ENCODE data around the gene ANKRD10.
A peak's percentile ranks its signal among the peaks of the same experiment; 100 is the strongest.

The ANKRD10 gene

GRCh38 chr13:110914331-110915056 lies 375 bp downstream of the ANKRD10 start:
- DNase-seq (ENCODE audit: low spot score) = peak; percentile 58

DNA sequence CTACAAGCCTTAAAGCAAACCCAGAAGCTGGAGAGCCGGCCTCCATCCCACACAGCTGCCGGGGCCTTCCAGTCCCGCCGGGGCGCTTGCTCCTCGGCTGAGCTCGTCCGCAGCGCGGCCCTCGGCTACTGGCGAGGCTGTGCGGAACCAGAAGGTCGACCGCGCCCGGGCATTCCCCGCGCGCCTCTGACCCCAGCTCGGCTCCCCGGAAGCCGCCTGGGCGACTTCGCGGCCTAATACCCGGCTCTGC lies 863 bp downstream of the ANKRD10 start:
- DNase-seq (ENCODE audit: low spot score) = peak; percentile 31

DNA sequence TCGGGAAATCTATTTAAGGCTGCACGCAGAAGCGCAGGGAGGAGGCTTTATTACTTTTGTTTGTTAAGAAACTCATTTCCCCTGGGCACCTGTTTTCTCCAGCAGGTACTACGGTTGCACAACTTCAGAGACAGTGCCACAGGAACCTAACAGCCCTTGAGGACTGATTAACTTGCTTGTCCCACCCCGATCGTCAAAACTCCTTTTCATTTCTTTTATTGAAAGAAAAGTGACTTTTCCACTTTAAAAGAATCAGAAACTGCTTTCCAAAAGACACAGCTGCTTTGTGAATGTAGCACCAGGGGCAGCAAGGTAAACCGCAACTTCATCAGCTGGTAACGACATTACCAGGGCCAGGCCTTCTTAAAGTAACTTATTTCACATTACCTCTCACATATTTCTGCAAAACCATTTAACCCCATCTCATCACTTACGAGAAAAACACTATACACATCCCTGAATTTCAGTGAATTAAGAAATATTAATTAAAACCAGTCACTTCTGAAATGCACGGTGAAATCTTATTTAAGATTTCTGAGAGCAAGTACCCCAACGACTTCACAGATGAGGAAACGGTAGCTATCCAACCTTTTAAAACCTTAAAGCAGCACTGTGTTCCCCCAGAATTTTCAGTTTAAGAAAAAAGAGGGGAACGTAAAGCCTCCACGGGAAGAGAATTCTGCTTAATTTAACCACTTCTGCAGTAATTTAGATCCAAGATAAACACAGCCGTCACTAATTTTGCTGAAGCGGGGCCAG lies 1.4 kb downstream of the ANKRD10 start:
- DNase-seq (ENCODE audit: low spot score) = no peak

- DNase-seq (ENCODE audit: low spot score) = no peak
These were observed 2.2 kb downstream of the ANKRD10 start for GRCh38 chr13:110912651-110913051.

- DNase-seq (ENCODE audit: low spot score) = no peak
These were observed 3.0 kb downstream of the ANKRD10 start for GRCh38 chr13:110911880-110912279.

- DNase-seq (ENCODE audit: low spot score) = no peak
These were observed 4.6 kb downstream of the ANKRD10 start for GRCh38 chr13:110910013-110910890.

- DNase-seq (ENCODE audit: low spot score) = peak; percentile 48
These were observed 6.6 kb downstream of the ANKRD10 start for GRCh38 chr13:110907951-110908898.

DNA sequence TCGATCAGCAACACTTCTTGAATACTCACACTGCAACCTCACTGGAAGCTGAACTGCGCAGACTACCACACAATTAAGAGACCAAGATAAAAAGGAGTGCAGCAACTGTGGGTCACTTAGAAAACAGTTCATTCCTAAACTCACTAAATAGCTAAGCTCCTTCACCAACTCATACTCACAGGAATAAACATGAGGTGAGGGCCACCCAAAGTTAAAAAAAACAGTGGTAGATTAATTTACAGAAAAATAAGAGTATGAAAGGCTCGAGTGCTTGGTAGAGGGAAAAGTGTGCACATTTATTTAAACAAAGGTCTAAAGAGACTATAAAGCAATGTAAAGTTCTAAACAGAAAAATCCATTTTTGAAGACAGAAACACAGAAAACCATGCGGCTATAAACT lies 7.6 kb downstream of the ANKRD10 start:
- no peak for DNase-seq (ENCODE audit: low spot score)

DNA sequence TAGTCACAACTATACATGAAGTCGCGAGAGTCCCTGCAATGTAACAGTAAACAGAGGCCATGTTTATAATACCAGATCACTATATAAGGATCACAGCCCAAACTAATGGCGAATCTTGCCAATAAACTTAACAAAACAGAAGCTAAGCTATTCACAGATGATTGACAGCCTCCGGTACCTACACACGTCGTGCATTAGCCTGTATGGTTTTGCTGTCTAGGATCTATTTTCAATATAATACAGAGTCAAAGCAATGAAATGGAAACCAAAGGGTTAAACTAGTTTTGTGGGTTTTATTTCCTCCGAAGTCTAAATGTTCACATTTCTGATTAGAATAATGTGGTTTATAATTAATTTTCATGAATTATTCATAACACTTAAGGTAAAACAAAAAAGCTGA lies 10.1 kb downstream of the ANKRD10 start:
- no peak for DNase-seq (ENCODE audit: low spot score)

GRCh38 chr13:110902370-110902769 lies 12.5 kb downstream of the ANKRD10 start:
- no peak for DNase-seq (ENCODE audit: low spot score)

DNA sequence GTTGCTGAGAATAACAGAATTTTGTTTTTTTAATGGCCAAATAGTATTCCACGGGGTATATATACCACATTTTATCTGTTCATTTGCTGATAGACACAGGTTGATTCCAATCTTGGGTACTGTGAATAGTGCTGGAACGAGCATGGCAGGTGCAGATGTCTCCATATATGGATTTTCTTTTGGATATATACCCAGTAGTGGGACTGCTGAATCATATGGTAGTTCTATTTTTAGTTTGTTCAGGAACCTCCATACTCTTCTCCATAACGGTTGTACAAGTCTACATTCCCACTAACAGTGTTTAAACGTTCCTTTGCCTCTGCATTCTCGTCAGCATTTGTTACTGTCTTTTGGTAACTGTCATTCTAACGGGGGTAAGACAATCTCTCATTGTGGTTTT lies 17.3 kb downstream of the ANKRD10 start:
- DNase-seq (ENCODE audit: low spot score) = no peak

DNA sequence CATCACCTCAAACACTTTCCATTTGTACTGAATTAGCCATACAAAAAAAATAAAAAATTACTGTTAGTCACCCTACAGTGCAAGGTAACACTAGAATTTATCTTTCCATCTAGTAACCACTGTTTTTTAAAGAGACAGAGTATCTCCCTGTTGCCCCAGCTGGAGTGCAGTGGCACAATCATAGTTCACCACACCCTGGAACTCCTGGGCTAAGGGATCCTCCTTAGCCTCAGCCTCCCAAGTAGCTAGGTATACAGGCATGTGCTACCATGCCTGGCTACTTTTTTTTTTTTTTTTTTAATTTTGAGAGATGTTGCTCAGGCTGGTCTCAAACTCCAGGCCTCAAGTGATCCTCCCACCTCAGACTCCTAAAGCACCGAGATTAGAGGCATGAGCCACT lies 17.9 kb downstream of the ANKRD10 start:
- no peak for DNase-seq (ENCODE audit: low spot score)

DNA sequence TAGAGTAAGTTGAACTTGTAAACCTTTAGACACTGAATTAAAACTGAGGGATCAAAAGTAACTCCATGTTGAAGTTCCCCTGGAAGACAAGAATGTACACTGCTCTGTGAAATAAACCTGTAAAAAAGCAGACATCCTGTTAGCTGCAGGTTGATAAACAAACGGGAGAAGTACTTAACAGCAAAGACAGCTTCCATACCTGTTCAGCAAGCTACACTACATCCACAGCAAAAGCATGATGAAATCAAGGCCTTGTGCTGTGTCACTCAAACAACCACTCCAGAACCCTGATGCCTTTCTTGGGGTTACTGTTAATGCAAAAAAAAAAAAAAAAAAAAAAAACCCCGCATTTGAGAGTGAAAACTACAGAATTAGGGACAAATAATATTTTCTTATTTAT lies 20.8 kb downstream of the ANKRD10 start:
- no peak for DNase-seq (ENCODE audit: low spot score)

GRCh38 chr13:110893571-110893970 lies 21.3 kb downstream of the ANKRD10 start:
- DNase-seq (ENCODE audit: low spot score) = no peak

DNA sequence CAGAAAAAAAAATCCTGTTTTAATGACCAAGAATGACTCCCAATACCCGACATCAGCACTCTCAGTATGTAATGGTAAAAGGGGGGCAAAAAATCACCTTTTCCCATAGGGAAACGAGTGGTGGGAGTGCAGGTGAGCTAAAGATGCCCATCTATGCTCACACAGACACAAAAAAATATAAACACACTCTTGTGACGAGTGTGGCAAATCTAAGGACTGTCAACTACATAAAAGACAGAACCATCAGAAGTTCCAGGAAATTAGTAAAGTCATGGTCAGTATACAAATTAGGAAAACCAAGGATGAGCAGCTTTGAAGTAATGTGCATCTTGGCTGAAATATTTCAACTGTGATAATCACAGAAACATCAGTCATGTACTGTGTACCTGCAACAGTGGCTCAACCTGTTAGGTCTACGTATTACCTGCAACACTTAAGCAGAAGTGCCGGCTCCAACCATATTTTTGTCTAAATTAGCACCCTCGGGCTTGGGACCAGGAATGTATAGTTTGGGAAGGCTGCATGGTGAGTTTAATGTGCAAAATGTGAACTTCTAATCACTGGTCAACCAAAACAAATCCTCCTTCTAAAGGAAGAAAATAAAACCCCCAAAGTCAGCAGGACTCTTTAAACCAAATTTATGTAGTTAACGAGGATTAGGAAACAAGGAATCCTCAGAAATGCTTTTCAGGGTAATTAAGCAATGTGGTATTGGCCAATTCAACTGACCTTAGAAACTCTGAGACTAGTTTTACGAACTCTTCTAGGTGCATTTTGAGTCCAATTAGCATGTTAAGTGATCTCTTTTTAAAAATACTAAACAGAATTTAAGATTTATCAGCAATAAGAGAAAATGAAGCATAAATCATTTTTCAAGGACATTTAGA lies 24.3 kb downstream of the ANKRD10 start:
- no peak for DNase-seq (ENCODE audit: low spot score)

DNA sequence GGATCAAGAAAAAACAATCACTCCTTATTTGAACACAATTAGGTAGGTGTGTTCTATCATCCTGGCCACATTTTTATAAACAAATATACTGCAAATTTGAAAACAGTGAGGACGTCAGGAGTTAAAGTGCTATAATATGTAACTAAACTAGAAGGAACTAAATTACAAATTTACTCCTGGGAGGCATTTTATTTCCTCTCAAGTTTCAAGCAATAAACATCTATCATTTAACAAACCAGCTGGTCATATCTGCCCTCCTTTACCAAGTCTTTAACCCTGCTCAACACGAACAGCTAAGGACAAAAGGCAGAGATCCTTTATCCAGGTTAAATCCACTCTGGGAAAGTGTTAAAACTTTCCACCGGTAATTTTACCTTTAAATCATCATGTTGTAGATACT lies 26.5 kb downstream of the ANKRD10 start:
- no peak for DNase-seq (ENCODE audit: low spot score)

DNA sequence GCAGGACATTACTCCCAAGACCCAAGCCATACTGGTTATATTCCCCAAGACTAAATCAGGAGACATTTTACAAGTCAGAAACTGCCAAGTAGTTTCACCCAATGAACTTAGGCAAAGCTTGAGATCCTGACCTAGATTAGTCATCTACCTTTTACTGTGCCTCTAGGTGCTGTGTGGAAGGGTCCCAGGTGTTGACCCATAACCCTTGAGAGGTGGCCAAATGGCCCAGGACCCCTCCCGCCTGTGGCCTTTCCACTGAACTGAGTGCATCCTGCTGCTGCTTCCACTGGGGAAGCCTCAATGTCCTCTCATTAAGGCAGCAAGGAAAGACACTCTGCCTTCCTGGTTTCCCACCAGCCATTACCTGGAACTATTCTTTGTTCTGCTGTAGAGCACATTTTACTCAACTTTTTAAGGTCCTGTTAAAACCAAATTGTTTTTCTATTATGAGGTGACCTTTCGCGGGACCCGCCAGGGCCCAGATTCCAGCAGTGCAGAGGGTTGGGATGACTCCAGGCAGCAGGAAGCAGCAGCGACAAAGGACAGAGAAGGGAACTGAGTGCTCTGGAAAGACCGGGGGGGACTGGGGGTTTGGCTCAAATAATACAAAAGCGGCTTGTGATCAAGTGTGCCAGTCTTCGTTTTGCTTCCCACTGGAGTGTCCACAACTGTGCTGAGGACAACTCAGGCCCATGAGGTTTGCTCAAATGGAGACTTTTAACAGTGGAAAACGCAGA lies 27.1 kb downstream of the ANKRD10 start:
- DNase-seq (ENCODE audit: low spot score) = peak; percentile 52

DNA sequence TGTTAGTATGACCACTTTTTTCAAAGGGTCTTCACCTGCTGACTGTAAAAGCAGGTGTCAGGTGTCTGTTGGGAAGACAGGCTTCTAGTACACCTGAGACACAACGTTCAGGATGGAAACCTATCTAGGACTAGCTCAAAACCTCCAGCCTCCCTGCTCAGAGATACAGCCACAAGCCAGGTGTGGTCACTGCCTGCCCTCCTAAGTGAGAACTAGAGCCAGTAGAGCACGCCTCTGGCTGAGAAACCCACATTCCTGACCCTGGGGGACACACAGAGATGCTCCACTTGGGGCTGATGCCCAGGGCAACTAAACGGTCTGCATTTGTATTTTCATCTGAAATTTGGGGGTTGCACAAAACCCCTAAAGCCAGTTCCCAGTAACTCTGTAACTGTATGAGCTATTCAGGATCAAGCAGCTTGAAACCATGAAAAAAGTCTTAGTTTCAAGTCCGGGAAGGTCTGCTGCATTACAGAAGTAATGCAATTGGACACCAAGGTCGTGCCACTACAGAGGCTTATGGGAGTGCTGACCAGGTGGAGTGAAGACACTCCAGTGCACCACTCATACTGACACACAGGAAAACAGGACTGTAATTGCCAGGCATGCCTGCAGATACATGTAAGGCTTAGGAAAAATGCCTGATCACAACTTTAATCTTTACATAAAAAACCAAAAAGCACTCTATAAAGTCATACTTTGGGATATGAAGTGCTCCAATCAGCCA lies 27.8 kb downstream of the ANKRD10 start:
- DNase-seq (ENCODE audit: low spot score) = peak; percentile 56
